Upper lobe of left lung (tissue), 6 donors: Measurements from ENCODE around the gene KIF21A. TPM values are rescaled to one million over a fixed set of nuclear protein-coding genes. Genes with fewer than 3 reads are reported as not detected.

Experiments
- ATAC-seq, 2 donors: fragments of 200-7000 bp; cut with Tn5 transposase; one replicate each; pipeline ENCODE4 v1.9.1; 2022; ENCODE audit warnings: mild to moderate bottlenecking in 2 of 2, moderate library complexity in 2 of 2; ENCODE audit not compliant: low FRiP score in 2 of 2
- DNase-seq, 2 donors: peaks; one replicate each; pipeline ENCODE4 v3.0.0-alpha.2; 2019 to 2020
- H3K27ac ChIP-seq, 4 donors: fragments of 200-600 bp; sonication (generic); one replicate each; pipeline ENCODE4 v1.5.1; 2016 to 2019
- H3K27me3 ChIP-seq, 4 donors: fragments of 200-600 bp; sonication (generic); one replicate each; pipeline ENCODE4 v1.5.1; 2017 to 2019
- H3K36me3 ChIP-seq, 4 donors: fragments of 200-600 bp; sonication (generic); one replicate each; pipeline ENCODE4 v1.5.1; 2016 to 2019
- H3K4me1 ChIP-seq, 4 donors: fragments of 200-600 bp; sonication (generic); one replicate each; pipeline ENCODE4 v1.5.1; 2018 to 2019
- H3K4me3 ChIP-seq, 4 donors: fragments of 200-600 bp; sonication (generic); one replicate each; pipeline ENCODE4 v1.5.1; 2017 to 2019; ENCODE audit warnings: mild to moderate bottlenecking in 2 of 4, moderate library complexity in 1 of 4
- H3K9me3 ChIP-seq, 4 donors: fragments of 200-600 bp; sonication (generic); one replicate each; pipeline ENCODE4 v1.5.1; 2018 to 2019
- EP300 ChIP-seq, 4 donors: sonication (generic); formaldehyde crosslinking; IDR thresholded peaks; one replicate each; pipeline ENCODE4 v1.5.1; 2017; ENCODE audit warnings: antibody characterized with exemption in 4 of 4, control low read depth in 2 of 4
- POLR2A ChIP-seq, 4 donors: fragments of 450-650 bp; IDR thresholded peaks; one replicate each; pipeline ENCODE4 v1.5.1; 2016 to 2017; ENCODE audit warnings: antibody characterized with exemption in 4 of 4, mild to moderate bottlenecking in 2 of 4
- POLR2AphosphoS5 ChIP-seq, 2 donors: sonication (generic); formaldehyde crosslinking; IDR thresholded peaks; one replicate each; pipeline ENCODE4 v1.5.1; 2017; ENCODE audit warnings: antibody characterized with exemption in 2 of 2
- WGBS, 2 donors: methylation state at CpG; one replicate each; pipeline ENCODE4 v1.1.5; 2017 to 2018; 5-methylcytosine and 5-hydroxymethylcytosine counted together
- total RNA-seq, 6 donors: library from RNA; depleted of rRNA in 4 of 6; stranded (reverse); fragments of >200 nt in 4 of 6; gene quantifications; one replicate each; pipeline versions ENCODE4 v1.1.0 to v1.2.1, GENCODE V29; 2016 to 2021
- TF ChIP-seq, protein P1 (sequence below), 6 experiments: fragments of 450-650 bp in 4 of 6; fragments of 200-600 bp in 2 of 6; sonication (generic) in 2 of 6; IDR thresholded peaks; one replicate each; pipeline ENCODE4 v1.5.1; 2016 to 2019; ENCODE audit warnings: antibody characterized with exemption in 6 of 6
- donor health status: DM: no; HTN: no; CAD: no; lungs with moderate emphysema.
- donor health status: DM: no; HTN: yes; CAD: no; lungs with severe emphysema.

Gene KIF21A
- total RNA-seq, 6 donors from 2014 or later, result 6.6 to 89.3 (median 18.3) TPM

DNA sequence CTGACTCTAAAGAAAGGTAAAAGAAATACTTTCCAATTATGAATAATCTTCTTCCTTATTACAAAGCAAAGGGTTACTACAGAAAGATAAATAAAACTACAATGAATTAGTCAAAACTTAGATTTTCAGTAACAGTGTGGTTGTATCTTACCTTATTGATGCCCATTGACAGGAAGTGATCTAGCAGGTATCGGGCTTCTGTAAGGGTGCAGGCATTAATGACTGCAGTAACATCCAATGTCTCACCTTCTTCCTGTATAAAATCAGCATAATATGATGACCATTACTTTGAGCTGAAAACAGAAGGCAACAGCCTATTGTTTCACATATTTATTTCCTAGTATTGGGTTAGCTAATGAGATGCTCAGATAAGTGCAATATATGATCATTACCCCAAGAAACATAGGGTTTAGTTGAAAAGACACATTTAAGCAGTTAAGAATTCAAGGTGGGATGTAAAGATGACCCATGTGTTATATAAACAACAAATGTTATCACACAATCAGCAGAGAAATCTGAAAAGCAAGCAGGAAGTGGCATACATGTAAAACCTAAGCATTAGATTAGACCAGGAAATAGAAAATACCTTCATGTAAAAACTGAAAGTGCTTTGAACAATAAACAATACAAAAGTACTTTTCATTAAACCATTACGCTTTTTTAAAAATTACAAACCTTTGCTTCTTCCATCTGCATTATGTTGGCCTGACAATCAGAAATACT lies 111.2 kb downstream of the KIF21A start:
- ATAC-seq, result no peak
- no peak for TF ChIP-seq EP300 (IDR thresholded peaks at IDR 0.05)
- no peak for TF ChIP-seq POLR2A (IDR thresholded peaks at IDR 0.05)
- TF ChIP-seq, protein P1, sequence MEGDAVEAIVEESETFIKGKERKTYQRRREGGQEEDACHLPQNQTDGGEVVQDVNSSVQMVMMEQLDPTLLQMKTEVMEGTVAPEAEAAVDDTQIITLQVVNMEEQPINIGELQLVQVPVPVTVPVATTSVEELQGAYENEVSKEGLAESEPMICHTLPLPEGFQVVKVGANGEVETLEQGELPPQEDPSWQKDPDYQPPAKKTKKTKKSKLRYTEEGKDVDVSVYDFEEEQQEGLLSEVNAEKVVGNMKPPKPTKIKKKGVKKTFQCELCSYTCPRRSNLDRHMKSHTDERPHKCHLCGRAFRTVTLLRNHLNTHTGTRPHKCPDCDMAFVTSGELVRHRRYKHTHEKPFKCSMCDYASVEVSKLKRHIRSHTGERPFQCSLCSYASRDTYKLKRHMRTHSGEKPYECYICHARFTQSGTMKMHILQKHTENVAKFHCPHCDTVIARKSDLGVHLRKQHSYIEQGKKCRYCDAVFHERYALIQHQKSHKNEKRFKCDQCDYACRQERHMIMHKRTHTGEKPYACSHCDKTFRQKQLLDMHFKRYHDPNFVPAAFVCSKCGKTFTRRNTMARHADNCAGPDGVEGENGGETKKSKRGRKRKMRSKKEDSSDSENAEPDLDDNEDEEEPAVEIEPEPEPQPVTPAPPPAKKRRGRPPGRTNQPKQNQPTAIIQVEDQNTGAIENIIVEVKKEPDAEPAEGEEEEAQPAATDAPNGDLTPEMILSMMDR (IDR thresholded peaks at IDR 0.05), result no peak
- TF ChIP-seq POLR2AphosphoS5 (IDR thresholded peaks at IDR 0.05), result no peak
- Histone ChIP-seq H3K36me3 (no peaks in the 10 kb centered on the region), H3K9me3 (no peaks in the 10 kb centered on the region), H3K27me3 (no peaks in the 10 kb centered on the region), H3K4me1 (no peaks in the 10 kb centered on the region), H3K4me3 (no peak overlapping the region), H3K27ac (no peak overlapping the region)
- no peak for DNase-seq
- WGBS, 2 donors, result 75 to 82% methylated on average over 2 of the region's 2 CpGs

DNA sequence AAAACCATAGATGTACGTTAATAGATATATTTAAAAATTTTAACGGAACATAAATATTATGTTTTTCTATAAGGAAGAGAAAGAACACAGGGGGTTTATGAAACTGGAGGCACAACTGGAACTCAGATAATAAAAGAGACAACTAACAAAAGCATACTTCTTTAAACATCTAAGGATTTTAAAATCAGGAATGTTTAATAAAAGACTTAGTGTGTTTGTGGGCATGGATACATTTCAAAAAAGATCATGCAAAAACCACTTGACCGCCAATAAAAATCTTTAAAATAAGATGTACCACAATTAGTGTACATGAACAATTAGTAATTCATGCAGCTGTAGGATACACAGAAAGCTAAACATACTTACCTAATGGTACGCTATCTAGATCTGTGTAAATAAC lies 113.0 kb downstream of the KIF21A start:
- ATAC-seq (no peak), DNase-seq (no peak)
- WGBS, 2 donors, result 92 to 94% methylated on average over 4 of the region's 4 CpGs
- H3K4me3 ChIP-seq, result no peak overlapping the region
- no peaks in the 10 kb centered on the region for H3K36me3 ChIP-seq
- TF ChIP-seq, protein P1 (IDR thresholded peaks at IDR 0.05), result no peak
- no peak for TF ChIP-seq POLR2AphosphoS5 (IDR thresholded peaks at IDR 0.05)
- no peaks in the 10 kb centered on the region for H3K4me1 ChIP-seq
- H3K27me3 ChIP-seq, result no peaks in the 10 kb centered on the region
- no peak overlapping the region for H3K27ac ChIP-seq
- H3K9me3 ChIP-seq, result no peaks in the 10 kb centered on the region

DNA sequence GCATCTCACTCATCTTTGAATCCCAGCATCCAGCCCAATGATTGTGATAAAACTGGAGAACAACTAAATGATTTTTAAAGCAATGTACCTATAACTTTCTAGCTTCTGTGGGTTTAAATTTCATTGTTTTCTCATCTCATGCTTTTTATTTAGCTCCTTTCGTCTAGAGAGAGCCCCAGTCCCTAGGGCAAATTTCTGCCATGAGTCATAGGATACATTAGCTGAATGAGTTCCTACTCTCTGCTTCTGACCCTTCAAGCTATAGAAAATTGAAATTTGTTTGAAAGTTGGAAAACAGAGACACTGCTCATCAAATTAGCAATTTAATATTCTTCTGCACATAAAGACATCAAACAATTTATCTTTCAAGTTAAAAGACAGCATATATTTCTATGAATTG lies 113.9 kb downstream of the KIF21A start:
- Histone ChIP-seq H3K9me3 (no peaks in the 10 kb centered on the region), H3K36me3 (no peaks in the 10 kb centered on the region), H3K4me1 (no peaks in the 10 kb centered on the region), H3K4me3 (no peak overlapping the region), H3K27ac (no peak overlapping the region), H3K27me3 (no peaks in the 10 kb centered on the region)
- no peak for DNase-seq
- 87 to 97% methylated on average over 1 of the region's 1 CpG for WGBS, 2 donors
- TF ChIP-seq, protein P1 (IDR thresholded peaks at IDR 0.05), result no peak
- TF ChIP-seq POLR2AphosphoS5 (IDR thresholded peaks at IDR 0.05), result no peak
- no peak for TF ChIP-seq POLR2A (IDR thresholded peaks at IDR 0.05)
- no peak for TF ChIP-seq EP300 (IDR thresholded peaks at IDR 0.05)
- no peak for ATAC-seq

DNA sequence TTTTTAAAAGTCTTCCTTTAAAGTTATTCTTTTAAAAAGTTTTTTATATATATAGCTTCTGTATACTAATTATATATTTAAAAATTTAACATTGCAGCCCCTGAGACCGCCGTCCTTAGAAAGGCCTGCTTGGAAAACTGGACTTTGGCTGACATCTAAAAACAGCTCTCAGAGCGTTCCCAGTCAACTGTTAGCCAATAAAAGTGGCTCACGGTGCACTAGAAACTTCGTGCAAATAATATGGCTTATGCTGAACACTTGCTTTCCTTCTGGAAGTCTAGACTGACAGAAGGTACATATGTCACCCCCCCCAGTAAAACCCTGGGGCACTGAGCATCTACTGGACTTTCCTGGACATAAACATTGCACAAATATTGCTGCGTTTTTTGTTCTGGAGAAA lies 115.0 kb downstream of the KIF21A start:
- TF ChIP-seq, protein P1 (IDR thresholded peaks at IDR 0.05), result no peak
- no peak for TF ChIP-seq POLR2AphosphoS5 (IDR thresholded peaks at IDR 0.05)
- Histone ChIP-seq H3K36me3 (no peaks in the 10 kb centered on the region), H3K4me1 (no peaks in the 10 kb centered on the region), H3K27me3 (no peaks in the 10 kb centered on the region), H3K9me3 (no peaks in the 10 kb centered on the region), H3K4me3 (no peak overlapping the region), H3K27ac (no peak overlapping the region)
- no peak for ATAC-seq
- WGBS, 2 donors, result 87 to 94% methylated on average over 6 of the region's 6 CpGs
- DNase-seq, result no peak

DNA sequence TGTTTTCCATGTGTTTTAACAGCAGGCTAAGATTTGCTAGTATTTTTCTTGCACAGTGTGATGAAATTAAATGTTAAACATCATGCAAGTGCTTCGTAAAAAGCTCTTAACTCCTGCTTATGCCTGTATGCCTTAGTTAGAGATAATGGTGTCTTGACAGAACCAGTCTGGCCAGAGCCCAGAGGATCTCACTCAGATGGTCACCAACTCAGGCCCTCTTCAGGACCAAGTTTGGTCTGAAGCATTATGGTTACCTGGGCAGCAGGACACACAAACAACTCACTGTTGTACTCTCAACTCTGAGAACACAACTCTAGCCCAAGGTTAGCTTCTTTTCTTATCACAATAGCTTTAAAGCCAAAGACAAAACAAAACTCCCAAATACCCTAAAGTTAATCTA lies 115.4 kb downstream of the KIF21A start:
- TF ChIP-seq, protein P1 (IDR thresholded peaks at IDR 0.05), result no peak
- TF ChIP-seq POLR2AphosphoS5 (IDR thresholded peaks at IDR 0.05) (no peak), POLR2A (IDR thresholded peaks at IDR 0.05) (no peak), EP300 (IDR thresholded peaks at IDR 0.05) (no peak)
- Histone ChIP-seq H3K27ac (no peak overlapping the region), H3K4me3 (no peak overlapping the region), H3K36me3 (no peaks in the 10 kb centered on the region), H3K9me3 (no peaks in the 10 kb centered on the region), H3K27me3 (no peaks in the 10 kb centered on the region), H3K4me1 (no peaks in the 10 kb centered on the region)
- ATAC-seq, result no peak
- 67 to 85% methylated on average over 1 of the region's 1 CpG for WGBS, 2 donors
- no peak for DNase-seq
